22Rv1 (cell line): Measurements from ENCODE around the gene AMY1C.
"Not testable (repeated sequence)": the region's sequence is repeated elsewhere in the genome, so short reads cannot be mapped to it uniquely, and the experiment has no call there.

Experiments used
- CTCF ChIP-seq: fragments of 450-650 bp; IDR thresholded peaks from 2 replicates; pipeline ENCODE4 v1.5.1; 2017; ENCODE audit warnings: mild to moderate bottlenecking
- ZFX ChIP-seq: fragments of 450-650 bp; IDR thresholded peaks from 2 replicates; pipeline ENCODE4 v1.6.1; 2017; ENCODE audit warnings: antibody characterized with exemption, borderline replicate concordance

GRCh38 chr1:103749598-103749997 lies at the start of gene AMY1C:
- TF ChIP-seq CTCF, ZFX: not testable (repeated sequence)
